Testis (tissue), 2 donors: ENCODE data around the gene AGAP1.

Experiments
- POLR2A ChIP-seq: fragments of 450-650 bp; IDR thresholded peaks from one replicate; pipeline ENCODE4 v1.6.1; 2017; ENCODE audit warnings: antibody characterized with exemption, mild to moderate bottlenecking, moderate library complexity
- TF ChIP-seq, protein P1 (sequence below), 3 experiments: fragments of 450-650 bp in 2 of 3; fragments of 200-600 bp in 1 of 3; sonication (generic) in 1 of 3; IDR thresholded peaks; one replicate each; pipeline ENCODE4 v1.5.1; 2016 to 2019; ENCODE audit warnings: antibody characterized with exemption in 3 of 3, mild to moderate bottlenecking in 2 of 3, moderate library complexity in 1 of 3

DNA sequence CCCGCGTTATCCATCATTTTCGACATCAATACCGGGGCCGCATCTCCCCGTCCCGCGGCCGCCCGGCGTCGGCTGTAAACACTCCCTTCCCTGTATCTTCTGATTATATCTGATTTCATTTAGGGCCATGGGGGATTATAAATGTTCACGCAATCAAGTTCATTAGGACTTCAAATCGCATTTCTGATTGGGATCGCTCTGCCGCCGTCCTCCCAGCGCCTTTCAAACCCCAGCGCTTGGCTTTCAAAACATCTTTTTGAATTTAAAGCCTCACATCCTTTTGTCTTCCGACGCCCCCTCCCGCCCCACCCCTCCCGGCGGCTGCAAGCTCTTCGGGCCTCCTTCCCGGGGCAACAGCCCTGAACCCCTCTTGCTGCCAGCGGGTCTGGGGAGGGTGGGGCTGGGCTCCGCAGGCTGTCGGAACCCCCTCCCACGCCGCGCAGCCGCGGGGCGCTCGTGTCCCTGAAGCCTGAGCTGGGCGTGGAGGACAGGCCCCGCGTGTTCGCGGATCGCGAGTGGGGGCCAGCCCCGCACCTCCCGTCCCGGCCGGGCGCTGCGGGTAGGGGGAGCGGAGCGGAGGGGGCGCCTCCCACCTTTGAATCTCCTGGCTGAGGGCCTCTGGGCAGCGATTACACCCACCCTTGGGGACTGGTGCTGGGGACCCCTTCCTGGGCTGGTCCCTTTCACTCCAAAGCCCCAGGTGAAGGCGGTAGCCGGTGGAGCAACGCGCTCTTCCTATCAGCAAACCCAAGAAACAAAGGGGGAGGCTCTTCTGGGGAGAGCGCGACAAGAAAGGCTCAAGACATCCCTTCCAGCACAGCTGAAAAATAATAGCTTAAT, 685.6 kb downstream of the AGAP1 start:
- TF ChIP-seq, protein P1, sequence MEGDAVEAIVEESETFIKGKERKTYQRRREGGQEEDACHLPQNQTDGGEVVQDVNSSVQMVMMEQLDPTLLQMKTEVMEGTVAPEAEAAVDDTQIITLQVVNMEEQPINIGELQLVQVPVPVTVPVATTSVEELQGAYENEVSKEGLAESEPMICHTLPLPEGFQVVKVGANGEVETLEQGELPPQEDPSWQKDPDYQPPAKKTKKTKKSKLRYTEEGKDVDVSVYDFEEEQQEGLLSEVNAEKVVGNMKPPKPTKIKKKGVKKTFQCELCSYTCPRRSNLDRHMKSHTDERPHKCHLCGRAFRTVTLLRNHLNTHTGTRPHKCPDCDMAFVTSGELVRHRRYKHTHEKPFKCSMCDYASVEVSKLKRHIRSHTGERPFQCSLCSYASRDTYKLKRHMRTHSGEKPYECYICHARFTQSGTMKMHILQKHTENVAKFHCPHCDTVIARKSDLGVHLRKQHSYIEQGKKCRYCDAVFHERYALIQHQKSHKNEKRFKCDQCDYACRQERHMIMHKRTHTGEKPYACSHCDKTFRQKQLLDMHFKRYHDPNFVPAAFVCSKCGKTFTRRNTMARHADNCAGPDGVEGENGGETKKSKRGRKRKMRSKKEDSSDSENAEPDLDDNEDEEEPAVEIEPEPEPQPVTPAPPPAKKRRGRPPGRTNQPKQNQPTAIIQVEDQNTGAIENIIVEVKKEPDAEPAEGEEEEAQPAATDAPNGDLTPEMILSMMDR (IDR thresholded peaks at IDR 0.05) = no peak
- TF ChIP-seq POLR2A = no peak
